Dermis blood vessel endothelial cell (primary cell): ENCODE results near the gene FAM200C. TPM values are rescaled to one million over a fixed set of nuclear protein-coding genes. Genes with fewer than 3 reads are reported as not detected.

Experiments
- DNase-seq: peaks from one replicate; pipeline ENCODE4 v3.0.0; 2010
- total RNA-seq: library from RNA; depleted of rRNA; stranded (reverse); fragments of >200 nt; gene quantifications from 2 replicates; pipeline ENCODE4 v1.2.3, GENCODE V29; 2014

The FAM200C gene
- total RNA-seq, 1 donor from 2014 or later, result 4.8 TPM

GRCh38 chr5:160419458-160420330, 19.8 kb upstream of the FAM200C start:
- no peak for DNase-seq

- peak; percentile 98 for DNase-seq
These were observed 19.0 kb upstream of the FAM200C start, which contains the start of gene SLU7 for GRCh38 chr5:160418561-160419457. Gene SLU7 (minus strand): TSS chr5:160419081. CDS start chr5:160415294, 3,787 bp downstream.

- DNase-seq, result peak; percentile 12
These were observed 1.0 kb downstream of the FAM200C start for GRCh38 chr5:160398806-160399205.

- DNase-seq, result no peak
These were observed 2.4 kb downstream of the FAM200C start for GRCh38 chr5:160397492-160397891.

- DNase-seq, result no peak
These were observed 4.7 kb downstream of the FAM200C start for GRCh38 chr5:160395111-160395510.

- DNase-seq, result peak; percentile 52
These were observed 8.8 kb downstream of the FAM200C start for GRCh38 chr5:160390787-160391696.

GRCh38 chr5:160387445-160387844, 12.4 kb downstream of the FAM200C start:
- DNase-seq, result no peak

- no peak for DNase-seq
These were observed 14.4 kb downstream of the FAM200C start for GRCh38 chr5:160385496-160385895.

GRCh38 chr5:160384681-160385080, 15.2 kb downstream of the FAM200C start:
- no peak for DNase-seq

- DNase-seq, result no peak
These were observed 17.5 kb downstream of the FAM200C start for GRCh38 chr5:160382346-160382745.

- DNase-seq, result no peak
These were observed 19.8 kb downstream of the FAM200C start for GRCh38 chr5:160380041-160380440.

- DNase-seq, result peak; percentile 6
These were observed 20.3 kb downstream of the FAM200C start for GRCh38 chr5:160379511-160379910.

- no peak for DNase-seq
These were observed 21.5 kb downstream of the FAM200C start for GRCh38 chr5:160378330-160378729.

- DNase-seq, result no peak
These were observed 22.2 kb downstream of the FAM200C start for GRCh38 chr5:160377651-160378050.

- DNase-seq, result no peak
These were observed 23.4 kb downstream of the FAM200C start for GRCh38 chr5:160376416-160376815.

GRCh38 chr5:160375701-160376100, 24.2 kb downstream of the FAM200C start:
- DNase-seq, result no peak

- no peak for DNase-seq
These were observed 24.7 kb downstream of the FAM200C start for GRCh38 chr5:160375166-160375565.

- DNase-seq, result no peak
These were observed 28.6 kb downstream of the FAM200C start for GRCh38 chr5:160371294-160371693.

GRCh38 chr5:160370713-160371034, 29.2 kb downstream of the FAM200C start:
- no peak for DNase-seq

GRCh38 chr5:160369990-160370712, 29.7 kb downstream of the FAM200C start, which contains the start of gene C1QTNF2:
Gene C1QTNF2 (minus strand): TSS chr5:160370626. CDS start chr5:160355011, 15,615 bp downstream.
- peak; percentile 57 for DNase-seq

GRCh38 chr5:160367885-160368284, 32.0 kb downstream of the FAM200C start:
- DNase-seq, result no peak

- DNase-seq, result no peak
These were observed 32.6 kb downstream of the FAM200C start for GRCh38 chr5:160367261-160367660.
